ENCODE measurements around the gene AKT1. TPM values are rescaled to one million over a fixed set of nuclear protein-coding genes. Genes with fewer than 3 reads are reported as not detected.

The AKT1 gene
- total RNA-seq, 1 donor from 2014 or later, result 155 TPM

- Histone ChIP-seq H3K4me1 (ENCODE audit: insufficient read depth, low read length) (peaks cover 9% of the 10 kb centered on the region), H3K4me2 (ENCODE audit: low read length) (no peak overlapping the region), H3K4me3 (ENCODE audit: insufficient read depth, low read depth, low read length) (no peak overlapping the region), H3K27me3 (ENCODE audit: insufficient read depth, low read length) (no peaks in the 10 kb centered on the region), H3K27ac (ENCODE audit: low read depth, low read length) (no peak overlapping the region), H3K9me3 (ENCODE audit: insufficient read depth, low read depth, low read length) (no peaks in the 10 kb centered on the region), H3K9ac (ENCODE audit: low read length) (no peak overlapping the region), H3K79me2 (ENCODE audit: insufficient read depth, low read length) (no peaks in the 10 kb centered on the region), H2AFZ (ENCODE audit: low read depth, low read length) (no peak overlapping the region), H3K36me3 (ENCODE audit: insufficient read depth, low read length) (no peaks in the 10 kb centered on the region), H4K20me1 (ENCODE audit: insufficient read depth, low read length) (no peaks in the 10 kb centered on the region)
- Mint-ChIP-seq H3K36me3 (ENCODE audit: low read depth, unreplicated experiment) (no peaks in the 10 kb centered on the region), H3K9me3 (ENCODE audit: unreplicated experiment) (no peaks in the 10 kb centered on the region), H3K4me1 (ENCODE audit: low read depth, unreplicated experiment) (peaks cover 21% of the 10 kb centered on the region), H3K4me3 (ENCODE audit: unreplicated experiment) (no peak overlapping the region), H3K27ac (ENCODE audit: unreplicated experiment) (no peak overlapping the region), H3K27me3 (ENCODE audit: low read depth, unreplicated experiment) (no peaks in the 10 kb centered on the region)
- FAIRE-seq, result no peak
- no peak for TF ChIP-seq EZH2 (IDR thresholded peaks at IDR 0.05; ENCODE audit: insufficient read depth, low read length)
- TF ChIP-seq, protein P1, sequence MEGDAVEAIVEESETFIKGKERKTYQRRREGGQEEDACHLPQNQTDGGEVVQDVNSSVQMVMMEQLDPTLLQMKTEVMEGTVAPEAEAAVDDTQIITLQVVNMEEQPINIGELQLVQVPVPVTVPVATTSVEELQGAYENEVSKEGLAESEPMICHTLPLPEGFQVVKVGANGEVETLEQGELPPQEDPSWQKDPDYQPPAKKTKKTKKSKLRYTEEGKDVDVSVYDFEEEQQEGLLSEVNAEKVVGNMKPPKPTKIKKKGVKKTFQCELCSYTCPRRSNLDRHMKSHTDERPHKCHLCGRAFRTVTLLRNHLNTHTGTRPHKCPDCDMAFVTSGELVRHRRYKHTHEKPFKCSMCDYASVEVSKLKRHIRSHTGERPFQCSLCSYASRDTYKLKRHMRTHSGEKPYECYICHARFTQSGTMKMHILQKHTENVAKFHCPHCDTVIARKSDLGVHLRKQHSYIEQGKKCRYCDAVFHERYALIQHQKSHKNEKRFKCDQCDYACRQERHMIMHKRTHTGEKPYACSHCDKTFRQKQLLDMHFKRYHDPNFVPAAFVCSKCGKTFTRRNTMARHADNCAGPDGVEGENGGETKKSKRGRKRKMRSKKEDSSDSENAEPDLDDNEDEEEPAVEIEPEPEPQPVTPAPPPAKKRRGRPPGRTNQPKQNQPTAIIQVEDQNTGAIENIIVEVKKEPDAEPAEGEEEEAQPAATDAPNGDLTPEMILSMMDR (IDR thresholded peaks at IDR 0.05; ENCODE audit: insufficient read depth, low read depth, low read length), result no peak
- no peak for DNase-seq (ENCODE audit: low read depth)
Observed at GRCh38 chr14:104746071-104746545, 49.4 kb downstream of the AKT1 start.

DNA sequence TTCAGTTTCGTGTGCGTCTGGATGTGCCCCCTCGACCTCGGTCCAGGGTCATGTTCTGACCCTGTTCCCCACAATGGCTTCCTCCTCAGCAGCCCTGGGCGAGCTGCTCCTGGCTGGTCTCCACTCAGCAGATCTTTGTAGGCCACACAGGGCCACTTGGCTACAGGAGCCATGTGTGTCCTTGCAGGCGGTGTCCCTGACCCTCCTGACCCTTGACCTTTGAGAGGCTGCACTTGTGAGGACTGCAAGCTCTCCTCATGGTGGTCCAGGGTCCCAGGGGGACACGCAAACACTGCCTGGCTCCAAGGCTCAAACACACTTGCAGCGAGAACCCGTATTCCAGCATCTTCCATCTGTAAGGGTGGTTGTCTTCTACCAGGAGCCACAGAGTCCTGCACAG lies 50.1 kb downstream of the AKT1 start:
- H3K9me3 Mint-ChIP-seq (ENCODE audit: unreplicated experiment), result no peaks in the 10 kb centered on the region
- Histone ChIP-seq H3K27ac (ENCODE audit: low read depth, low read length) (no peak overlapping the region), H3K79me2 (ENCODE audit: insufficient read depth, low read length) (no peaks in the 10 kb centered on the region), H4K20me1 (ENCODE audit: insufficient read depth, low read length) (no peaks in the 10 kb centered on the region), H3K9ac (ENCODE audit: low read length) (no peak overlapping the region), H3K4me1 (ENCODE audit: insufficient read depth, low read length) (peaks cover 9% of the 10 kb centered on the region), H3K36me3 (ENCODE audit: insufficient read depth, low read length) (no peaks in the 10 kb centered on the region), H2AFZ (ENCODE audit: low read depth, low read length) (no peak overlapping the region), H3K27me3 (ENCODE audit: insufficient read depth, low read length) (no peaks in the 10 kb centered on the region), H3K9me3 (ENCODE audit: insufficient read depth, low read depth, low read length) (no peaks in the 10 kb centered on the region), H3K4me3 (ENCODE audit: insufficient read depth, low read depth, low read length) (no peak overlapping the region), H3K4me2 (ENCODE audit: low read length) (no peak overlapping the region)
- no peak for TF ChIP-seq EZH2 (IDR thresholded peaks at IDR 0.05; ENCODE audit: insufficient read depth, low read length)
- no peak for FAIRE-seq
- no peaks in the 10 kb centered on the region for H3K27me3 Mint-ChIP-seq (ENCODE audit: low read depth, unreplicated experiment)
- H3K4me1 Mint-ChIP-seq (ENCODE audit: low read depth, unreplicated experiment), result peaks cover 21% of the 10 kb centered on the region
- DNase-seq (ENCODE audit: low read depth), result no peak
- no peaks in the 10 kb centered on the region for H3K36me3 Mint-ChIP-seq (ENCODE audit: low read depth, unreplicated experiment)
- no peak overlapping the region for H3K4me3 Mint-ChIP-seq (ENCODE audit: unreplicated experiment)
- no peak overlapping the region for H3K27ac Mint-ChIP-seq (ENCODE audit: unreplicated experiment)

- TF ChIP-seq, protein P1 (IDR thresholded peaks at IDR 0.05; ENCODE audit: insufficient read depth, low read depth, low read length), result no peak
- DNase-seq (ENCODE audit: low read depth) (no peak), FAIRE-seq (no peak)
- no peak overlapping the region for H3K9ac ChIP-seq (ENCODE audit: low read length)
- no peaks in the 10 kb centered on the region for H3K27me3 Mint-ChIP-seq (ENCODE audit: low read depth, unreplicated experiment)
- H3K9me3 ChIP-seq (ENCODE audit: insufficient read depth, low read depth, low read length), result no peaks in the 10 kb centered on the region
- peaks cover 9% of the 10 kb centered on the region for H3K4me1 ChIP-seq (ENCODE audit: insufficient read depth, low read length)
- H3K27me3 ChIP-seq (ENCODE audit: insufficient read depth, low read length), result no peaks in the 10 kb centered on the region
- no peaks in the 10 kb centered on the region for H3K79me2 ChIP-seq (ENCODE audit: insufficient read depth, low read length)
- peaks cover 18% of the 10 kb centered on the region for H3K4me1 Mint-ChIP-seq (ENCODE audit: low read depth, unreplicated experiment)
- H4K20me1 ChIP-seq (ENCODE audit: insufficient read depth, low read length), result no peaks in the 10 kb centered on the region
- no peak overlapping the region for H2AFZ ChIP-seq (ENCODE audit: low read depth, low read length)
- no peak overlapping the region for H3K4me3 ChIP-seq (ENCODE audit: insufficient read depth, low read depth, low read length)
- H3K36me3 ChIP-seq (ENCODE audit: insufficient read depth, low read length), result no peaks in the 10 kb centered on the region
- H3K27ac ChIP-seq (ENCODE audit: low read depth, low read length), result no peak overlapping the region
- no peak overlapping the region for H3K27ac Mint-ChIP-seq (ENCODE audit: unreplicated experiment)
- peaks cover 3% of the 10 kb centered on the region for H3K36me3 Mint-ChIP-seq (ENCODE audit: low read depth, unreplicated experiment)
- no peaks in the 10 kb centered on the region for H3K9me3 Mint-ChIP-seq (ENCODE audit: unreplicated experiment)
- no peak overlapping the region for H3K4me3 Mint-ChIP-seq (ENCODE audit: unreplicated experiment)
- no peak overlapping the region for H3K4me2 ChIP-seq (ENCODE audit: low read length)
Observed at GRCh38 chr14:104744484-104744883, 51.1 kb downstream of the AKT1 start.
